Kidney (tissue), 22 donors: ENCODE data around the gene ERP44. TPM values are rescaled to one million over a fixed set of nuclear protein-coding genes. Genes with fewer than 3 reads are reported as not detected.
"Not testable (repeated sequence)": the region's sequence is repeated elsewhere in the genome, so short reads cannot be mapped to it uniquely, and the experiment has no call there.

ENCODE experiments used
- DNase-seq, 5 donors: peaks; one replicate each; pipeline ENCODE4 v3.0.0-alpha.2; 2013 to 2020
- FAIRE-seq: peaks from 2 replicates; lab custom pipeline; 2012; peaks lifted over from hg19 to GRCh38; lab: Jason Lieb, UNC
- H3K27ac ChIP-seq, 2 donors: one replicate each; pipeline ENCODE4 v1.7.0; 2013; ENCODE audit warnings: low read depth in 2 of 2, low read length in 2 of 2, inconsistent platforms in 1 of 2
- H3K27me3 ChIP-seq: one replicate; pipeline ENCODE4 v1.7.1; 2013; ENCODE audit warnings: low read length, inconsistent platforms; ENCODE audit not compliant: control insufficient read depth, insufficient read depth
- H3K36me3 ChIP-seq, 3 donors: one replicate each; pipeline versions ENCODE4 v1.7.0 to v1.7.1; 2013; ENCODE audit warnings: low read length in 3 of 3, control low read depth in 1 of 3, inconsistent platforms in 1 of 3; ENCODE audit not compliant: insufficient read depth in 3 of 3, control insufficient read depth in 2 of 3
- H3K4me1 ChIP-seq, 3 donors: one replicate each; pipeline versions ENCODE4 v1.7.0 to v1.7.1; 2013; ENCODE audit warnings: low read length in 3 of 3, inconsistent platforms in 1 of 3, low read depth in 1 of 3; ENCODE audit not compliant: control insufficient read depth in 2 of 3, insufficient read depth in 2 of 3
- H3K4me3 ChIP-seq, 3 donors: one replicate each; pipeline versions ENCODE4 v1.7.0 to v1.8.1; 2013; ENCODE audit warnings: low read length in 3 of 3, control low read depth in 1 of 3, inconsistent platforms in 1 of 3
- H3K9ac ChIP-seq, 3 donors: one replicate each; pipeline versions ENCODE4 v1.7.0 to v1.7.1; 2013; ENCODE audit warnings: low read length in 3 of 3, control low read depth in 1 of 3, inconsistent platforms in 1 of 3
- H3K9me3 ChIP-seq, 3 donors: one replicate each; pipeline versions ENCODE4 v1.7.0 to v1.7.1; 2013; ENCODE audit warnings: low read length in 3 of 3, control low read depth in 1 of 3, inconsistent platforms in 1 of 3; ENCODE audit not compliant: control insufficient read depth in 2 of 3, insufficient read depth in 1 of 3
- CTCF ChIP-seq: IDR thresholded peaks from 3 replicates; pipeline ENCODE4 v1.5.1; 2012; ENCODE audit warnings: mild to moderate bottlenecking, moderate library complexity, borderline replicate concordance; ENCODE audit not compliant: insufficient read depth; ENCODE audit errors: extremely low read depth
- intact Hi-C: fragments of 100-400 bp; cut with DNase I; formaldehyde crosslinking; loops from one replicate; pipeline ENCODE4 v1.11.1; 2022
- long read RNA-seq, 10 donors: library from polyadenylated mRNA in 1 of 10; unstranded in 1 of 10; transcript quantifications; one replicate each; pipeline ENCODE4 v2.0.0 and lab custom pipeline, GENCODE V29; 2021 to 2026
- polyA plus RNA-seq: library from polyadenylated mRNA; stranded (reverse); fragments of 350-450 nt; fragmentation: Illumina TruSeq; extraction: RNeasy Lipid Tissue Mini Kit (QIAGEN cat#74804); gene quantifications from one replicate; pipeline ENCODE4 v1.2.3, GENCODE V29; 2014; ENCODE audit warnings: low read depth, low replicate concordance; ENCODE audit not compliant: insufficient read depth
- total RNA-seq: library from RNA; stranded (reverse); fragmentation: NEBNext Ultra II Directional; extraction: Animal tissue kit (Norgen Biotek cat#: 25700); gene quantifications from one replicate; pipeline ENCODE4 v1.2.1, GENCODE V29; 2021
- donor health status: control.
- donor health status: control.
- donor health status: control.
- donor health status: control.
- donor health status: control.
- donor health status: DM: yes; HTN: yes; CAD: no.
- donor health status: Normal renal cell carcinoma (clear cell type).

ERP44 gene
- total RNA-seq, result 22.3 TPM
- polyA plus RNA-seq, result 24.1 TPM
- long read RNA-seq, donor 1, full-length matches to known transcripts, result 19 of 19 reads
- long read RNA-seq, donor 1, partial matches to known transcripts, result 0 of 19 reads
- long read RNA-seq, donor 1, other reads (novel, unspliced or antisense), result 0 of 19 reads
- long read RNA-seq, donor 2, full-length matches to known transcripts, result 29 of 29 reads
- long read RNA-seq, donor 2, partial matches to known transcripts, result 0 of 29 reads
- long read RNA-seq, donor 2, other reads (novel, unspliced or antisense), result 0 of 29 reads
- long read RNA-seq, donor 3, full-length matches to known transcripts, result 27 of 27 reads
- long read RNA-seq, donor 3, partial matches to known transcripts, result 0 of 27 reads
- long read RNA-seq, donor 3, other reads (novel, unspliced or antisense), result 0 of 27 reads
- long read RNA-seq, donor 4, full-length matches to known transcripts, result 18 of 18 reads
- long read RNA-seq, donor 4, partial matches to known transcripts, result 0 of 18 reads
- long read RNA-seq, donor 4, other reads (novel, unspliced or antisense), result 0 of 18 reads
- long read RNA-seq, donor 5, full-length matches to known transcripts, result 5 of 5 reads
- long read RNA-seq, donor 5, partial matches to known transcripts, result 0 of 5 reads
- long read RNA-seq, donor 5, other reads (novel, unspliced or antisense), result 0 of 5 reads
- long read RNA-seq, donor 6, full-length matches to known transcripts, result 37 of 45 reads
- long read RNA-seq, donor 6, partial matches to known transcripts, result 8 of 45 reads
- long read RNA-seq, donor 6, other reads (novel, unspliced or antisense), result 0 of 45 reads
- long read RNA-seq, donor 7, full-length matches to known transcripts, result 63 of 71 reads
- long read RNA-seq, donor 7, partial matches to known transcripts, result 3 of 71 reads
- long read RNA-seq, donor 7, other reads (novel, unspliced or antisense), result 5 of 71 reads
- long read RNA-seq, donor 8, full-length matches to known transcripts, result 21 of 26 reads
- long read RNA-seq, donor 8, partial matches to known transcripts, result 5 of 26 reads
- long read RNA-seq, donor 8, other reads (novel, unspliced or antisense), result 0 of 26 reads
- long read RNA-seq, donor 9, full-length matches to known transcripts, result 15 of 15 reads
- long read RNA-seq, donor 9, partial matches to known transcripts, result 0 of 15 reads
- long read RNA-seq, donor 9, other reads (novel, unspliced or antisense), result 0 of 15 reads
- long read RNA-seq, donor 10, full-length matches to known transcripts, result 23 of 28 reads
- long read RNA-seq, donor 10, partial matches to known transcripts, result 5 of 28 reads
- long read RNA-seq, donor 10, other reads (novel, unspliced or antisense), result 0 of 28 reads

DNA sequence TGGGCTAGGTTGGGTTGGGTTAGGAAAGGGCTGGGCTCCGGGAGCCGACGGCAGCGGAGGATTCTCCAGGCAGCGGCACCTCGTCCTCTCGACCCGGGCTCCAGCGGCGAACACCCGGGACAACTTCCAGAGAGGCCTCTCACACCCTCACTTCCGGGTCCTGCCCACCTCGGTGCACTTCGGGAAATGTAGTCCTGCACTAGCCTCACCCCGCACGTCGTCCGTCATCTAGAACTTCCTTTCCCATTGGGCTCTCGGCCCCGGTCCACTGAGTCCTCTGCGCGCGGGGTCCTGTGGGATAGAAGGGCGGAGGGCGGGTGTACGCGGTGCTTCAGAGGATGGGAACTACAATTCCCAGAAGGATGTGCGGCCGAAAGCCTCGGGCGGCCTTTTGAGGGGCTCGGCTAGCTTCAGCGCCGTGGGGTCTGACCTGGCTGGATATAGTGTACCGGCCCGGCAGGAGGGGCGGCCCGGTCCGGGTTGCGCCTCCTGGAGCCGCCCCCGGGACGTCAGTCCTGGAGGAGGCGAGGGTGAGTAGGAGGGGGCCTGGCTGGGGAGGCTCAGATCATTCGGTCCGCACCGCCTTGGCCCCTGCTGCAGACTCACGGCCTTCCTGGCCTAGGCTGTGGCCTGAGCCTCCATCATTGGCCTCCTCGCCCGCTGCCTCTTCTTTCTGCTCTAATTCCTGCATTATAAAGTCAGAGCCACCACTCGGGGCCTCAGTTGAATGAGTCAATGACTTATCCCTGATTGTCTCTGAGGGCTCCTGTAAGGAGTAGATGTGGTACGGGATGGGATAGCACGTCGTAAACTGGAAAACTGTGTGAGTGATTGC, at the start of gene ERP44, which contains the start of gene INVS:
ERP44 (minus strand) TSS at position 114 of the 835 bp plus-strand sequence. CDS start 160 bp downstream, outside the sequence.
INVS (plus strand) TSS at position 357 of the 835 bp plus-strand sequence. CDS start 5,279 bp downstream, outside the sequence.
- DNase-seq (peak; percentile 99 to 100 (median 99)), FAIRE-seq (peak; percentile 35)
- Histone ChIP-seq H3K4me1 (peaks cover 5 to 11% (median 6%) of the 10 kb centered on the region in 3 donors), H3K27me3 (no peaks in the 10 kb centered on the region), H3K9me3 (no peaks in the 10 kb centered on the region), H3K27ac (peak within 1 kb of the TSS; percentile 86 to 91), H3K36me3 (peaks cover 0 to 2% (median 1%) of the 10 kb centered on the region in 3 donors), H3K9ac (peak within 1 kb of the TSS; percentile 84 to 96 (median 87)), H3K4me3 (peak within 1 kb of the TSS; percentile 88 to 99 (median 99))
- intact Hi-C loops, result no loop called here
- no peak for TF ChIP-seq CTCF

- H3K4me3 ChIP-seq, H3K9me3 ChIP-seq, H3K36me3 ChIP-seq, H3K4me1 ChIP-seq, H3K9ac ChIP-seq, intact Hi-C loops, H3K27me3 ChIP-seq, H3K27ac ChIP-seq, FAIRE-seq, DNase-seq: not testable (repeated sequence)
Measured at GRCh38 chr9:100145976-100146375, 47.2 kb upstream of the ERP44 start.

GRCh38 chr9:100145167-100145934, 46.6 kb upstream of the ERP44 start:
- H3K9ac ChIP-seq, H3K9me3 ChIP-seq, H3K4me3 ChIP-seq, FAIRE-seq, H3K36me3 ChIP-seq, H3K27me3 ChIP-seq, intact Hi-C loops, H3K27ac ChIP-seq, DNase-seq, H3K4me1 ChIP-seq: not testable (repeated sequence)

GRCh38 chr9:100141862-100142261, 43.1 kb upstream of the ERP44 start:
- intact Hi-C loops, DNase-seq, H3K9ac ChIP-seq, H3K27me3 ChIP-seq, H3K4me3 ChIP-seq, H3K36me3 ChIP-seq, FAIRE-seq, H3K4me1 ChIP-seq, H3K9me3 ChIP-seq, H3K27ac ChIP-seq: not testable (repeated sequence)

DNA sequence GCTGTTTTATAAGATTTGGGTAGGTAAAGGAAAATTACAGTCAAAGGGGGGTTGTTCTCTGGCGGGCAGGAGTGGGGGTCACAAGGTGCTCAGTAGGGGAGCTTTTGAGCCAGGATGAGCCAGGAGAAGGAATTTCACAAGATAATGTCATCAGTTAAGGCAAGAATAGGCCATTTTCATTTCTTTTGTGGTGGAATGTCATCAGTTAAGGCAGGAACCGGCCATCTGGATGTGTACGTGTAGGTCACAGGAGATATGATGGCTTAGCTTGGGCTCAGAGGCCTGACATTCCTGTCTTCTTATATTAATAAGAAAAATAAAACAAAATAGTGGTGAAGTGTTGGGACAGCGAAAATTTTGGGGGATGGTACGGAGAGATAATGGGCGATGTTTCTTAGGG, 41.5 kb upstream of the ERP44 start:
- H3K27ac ChIP-seq, H3K9ac ChIP-seq, intact Hi-C loops, H3K4me3 ChIP-seq, H3K27me3 ChIP-seq, FAIRE-seq, H3K4me1 ChIP-seq, DNase-seq, H3K36me3 ChIP-seq, H3K9me3 ChIP-seq: not testable (repeated sequence)

DNA sequence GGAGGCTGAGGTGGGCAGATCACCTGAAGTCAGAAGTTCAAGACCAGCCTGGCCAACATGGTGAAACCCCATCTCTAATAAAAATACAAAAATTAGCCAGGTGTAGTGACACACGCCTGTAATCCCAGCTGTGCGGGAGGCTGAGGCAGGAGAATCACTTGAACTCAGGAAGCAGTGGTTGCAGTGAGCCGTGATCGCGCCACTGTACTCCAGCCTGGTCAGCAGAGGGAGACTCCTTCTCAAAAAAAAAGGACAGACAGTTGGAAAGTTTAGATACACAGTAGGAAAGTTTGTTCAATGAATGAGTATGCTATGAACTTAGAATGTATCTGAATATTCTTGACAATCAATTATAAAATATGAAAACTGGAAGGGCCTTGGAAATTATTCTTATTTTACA, 38.0 kb upstream of the ERP44 start:
- FAIRE-seq, H3K27ac ChIP-seq, DNase-seq, intact Hi-C loops, H3K27me3 ChIP-seq, H3K4me3 ChIP-seq, H3K9ac ChIP-seq, H3K9me3 ChIP-seq, H3K36me3 ChIP-seq, H3K4me1 ChIP-seq: not testable (repeated sequence)
